ENCODE data around the gene HCN3.

GRCh38 chr1:155278689-155279160 lies 1.5 kb downstream of the HCN3 start:
- TF ChIP-seq NRF1 (IDR thresholded peaks at IDR 0.05; ENCODE audit: low read depth, low read length) = no peak
- TF ChIP-seq CTCF (IDR thresholded peaks at IDR 0.05) = no peak
- TF ChIP-seq RAD21 (IDR thresholded peaks at IDR 0.05; ENCODE audit: low read length) = no peak
